MCF 10A (cell line): ENCODE measurements around the gene DPH1. TPM values are rescaled to one million over a fixed set of nuclear protein-coding genes. Genes with fewer than 3 reads are reported as not detected.

Experiments used
- BruUV-seq: library from RNA; stranded (reverse); fragments of 400-500 nt; replicated peaks from 2 replicates; lab custom pipeline; 2021; lab: Mats Ljungman, UMichigan
- CTCF ChIA-PET: fragments of 300-600 bp; sonication (Branson Sonifier 250); formaldehyde crosslinking; extraction: SDS; loops from one replicate; lab custom pipeline; 2021; ENCODE audit warnings: antibody characterized with exemption, inconsistent platforms; lab: Yijun Ruan, JAX
- POLR2A ChIA-PET: fragments of 300-600, 350-650 bp; sonication (Branson Sonifier 250); formaldehyde crosslinking; extraction: SDS; loops from one replicate; lab custom pipeline; 2020; ENCODE audit warnings: antibody characterized with exemption, inconsistent platforms; lab: Yijun Ruan, JAX
- DNase-seq: peaks from one replicate; pipeline ENCODE4 v3.0.0-alpha.2; 2018; ENCODE audit not compliant: unreplicated experiment
- H3K27ac Mint-ChIP-seq: one replicate; pipeline ENCODE4 v1.8.0; 2022; ENCODE audit warnings: mild to moderate bottlenecking, low read depth, mixed read lengths; ENCODE audit not compliant: unreplicated experiment
- H3K27me3 Mint-ChIP-seq: one replicate; pipeline ENCODE4 v1.8.0; 2022; ENCODE audit warnings: mixed read lengths; ENCODE audit not compliant: insufficient read depth, unreplicated experiment
- H3K36me3 Mint-ChIP-seq: one replicate; pipeline ENCODE4 v1.8.0; 2022; ENCODE audit warnings: mild to moderate bottlenecking, moderate library complexity, mixed read lengths; ENCODE audit not compliant: insufficient read depth, unreplicated experiment
- H3K4me1 Mint-ChIP-seq: one replicate; pipeline ENCODE4 v1.8.0; 2022; ENCODE audit warnings: mixed read lengths; ENCODE audit not compliant: insufficient read depth, unreplicated experiment
- H3K4me3 Mint-ChIP-seq: one replicate; pipeline ENCODE4 v1.8.0; 2022; ENCODE audit warnings: mild to moderate bottlenecking, moderate library complexity, mixed read lengths; ENCODE audit not compliant: unreplicated experiment
- H3K9me3 Mint-ChIP-seq: one replicate; pipeline ENCODE4 v1.8.0; 2022; ENCODE audit warnings: mixed read lengths; ENCODE audit not compliant: unreplicated experiment
- CTCF ChIP-seq: fragments of 200-600 bp; IDR thresholded peaks from one replicate; pipeline ENCODE4 v1.8.0; 2022; ENCODE audit warnings: antibody characterized with exemption, mild to moderate bottlenecking; ENCODE audit not compliant: unreplicated experiment
- intact Hi-C: fragments of 100-400 bp; cut with micrococcal nuclease; formaldehyde crosslinking; loops from 2 replicates; pipeline ENCODE4 v1.14.1; 2022
- total RNA-seq: library from RNA; stranded (reverse); gene quantifications from 2 replicates; pipeline ENCODE4 v1.2.3, GENCODE V29; 2022

The DPH1 gene
- total RNA-seq, 1 experiment from 2014 or later: 45.2 TPM

- intact Hi-C loops: no loop called here
- Mint-ChIP-seq H3K27ac (no peak overlapping the region), H3K9me3 (no peaks in the 10 kb centered on the region), H3K4me3 (no peak overlapping the region), H3K27me3 (no peaks in the 10 kb centered on the region), H3K4me1 (peaks cover 17% of the 10 kb centered on the region), H3K36me3 (peaks cover 5% of the 10 kb centered on the region)
- no peak for DNase-seq
- no TSS peak for BruUV-seq
- TF ChIP-seq CTCF: no peak
- POLR2A ChIA-PET: interaction anchor here (0.5 kb wide), 1 partner anchor 223 kb away, joined by 3 read pairs; no protein-coding TSS in a partner anchor
- CTCF ChIA-PET: interaction anchor here (0.6 to 1.6 kb wide), 4 partner anchors 16 to 293 kb away, joined by 3 to 11 read pairs (median 3); no protein-coding TSS in a partner anchor
Observed at GRCh38 chr17:2051933-2052559, 22.1 kb downstream of the DPH1 start.

GRCh38 chr17:2053380-2054261 lies 23.7 kb downstream of the DPH1 start:
- POLR2A ChIA-PET: interaction anchor here (0.7 to 1.0 kb wide), 3 partner anchors 192 to 975 kb away, joined by 3 to 4 read pairs (median 3); no protein-coding TSS in a partner anchor
- peaks cover 14% of the 10 kb centered on the region for H3K4me1 Mint-ChIP-seq
- DNase-seq: peak; percentile 44
- H3K36me3 Mint-ChIP-seq: no peaks in the 10 kb centered on the region
- intact Hi-C loops: loop anchor here (1.0 kb wide), 1 partner anchor 191 kb away; no protein-coding TSS in a partner anchor
- TF ChIP-seq CTCF: peak; percentile 47
- H3K9me3 Mint-ChIP-seq: no peaks in the 10 kb centered on the region
- no peak overlapping the region for H3K27ac Mint-ChIP-seq
- H3K27me3 Mint-ChIP-seq: no peaks in the 10 kb centered on the region
- no peak overlapping the region for H3K4me3 Mint-ChIP-seq
- no TSS peak for BruUV-seq
- CTCF ChIA-PET: interaction anchor here (0.7 to 3.4 kb wide), 13 partner anchors 8 to 229 kb away, joined by 3 to 61 read pairs (median 4); no protein-coding TSS in a partner anchor

DNA sequence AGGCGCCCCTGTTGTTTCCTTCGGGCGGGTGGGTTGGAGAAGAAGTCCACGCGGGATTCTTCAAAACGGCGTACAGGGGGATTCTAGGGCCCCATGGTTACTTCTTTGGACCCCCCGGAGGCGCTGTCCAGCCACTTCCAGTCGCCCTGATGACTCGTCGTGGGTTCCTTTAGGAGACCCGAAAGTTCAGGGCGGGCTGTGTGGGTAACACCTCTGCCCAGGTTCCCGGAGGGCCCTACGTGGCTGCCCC lies 24.2 kb downstream of the DPH1 start:
- ChIA-PET CTCF (interaction anchor here (0.5 to 3.4 kb wide), 16 partner anchors 9 to 241 kb away, joined by 3 to 61 read pairs (median 3); no protein-coding TSS in a partner anchor), POLR2A (interaction anchor here (0.6 to 1.0 kb wide), 2 partner anchors 189 to 190 kb away, joined by 3 to 4 read pairs; no protein-coding TSS in a partner anchor)
- Mint-ChIP-seq H3K27me3 (no peaks in the 10 kb centered on the region), H3K9me3 (no peaks in the 10 kb centered on the region), H3K27ac (no peak overlapping the region), H3K36me3 (no peaks in the 10 kb centered on the region), H3K4me1 (peaks cover 12% of the 10 kb centered on the region), H3K4me3 (no peak overlapping the region)
- no TSS peak for BruUV-seq
- TF ChIP-seq CTCF: no peak
- no peak for DNase-seq
- intact Hi-C loops: loop anchor here (1.0 kb wide), 1 partner anchor 190 kb away; no protein-coding TSS in a partner anchor
